Tibial artery (tissue), 4 donors: ENCODE results near the gene MAN1C1.

ENCODE experiments used
- DNase-seq, 2 donors: peaks; one replicate each; pipeline ENCODE4 v3.0.0-alpha.2; 2019
- H3K27ac ChIP-seq, 2 donors: fragments of 200-600 bp; sonication (generic) in 1 of 2; 1 replicate in 1 of 2; 2 replicates in 1 of 2; pipeline ENCODE4 v1.5.1; 2018 to 2019; ENCODE audit warnings: mild to moderate bottlenecking in 1 of 2
- H3K27me3 ChIP-seq, 2 donors: fragments of 200-600 bp; sonication (generic) in 1 of 2; one replicate each; pipeline versions ENCODE4 v1.5.1 to v1.6.0; 2016 to 2019
- H3K36me3 ChIP-seq, 3 donors: fragments of 200-600 bp; sonication (generic) in 2 of 3; one replicate each; pipeline ENCODE4 v1.5.1; 2016 to 2019; ENCODE audit warnings: mild to moderate bottlenecking in 2 of 3
- H3K4me1 ChIP-seq, 4 donors: fragments of 200-600 bp; sonication (generic) in 2 of 4; 1 replicate in 3 of 4; 2 replicates in 1 of 4; pipeline ENCODE4 v1.5.1; 2016 to 2019
- H3K4me3 ChIP-seq, 2 donors: fragments of 200-600 bp; sonication (generic) in 1 of 2; 1 replicate in 1 of 2; 2 replicates in 1 of 2; pipeline ENCODE4 v1.5.1; 2018 to 2019; ENCODE audit warnings: mild to moderate bottlenecking in 2 of 2
- H3K9me3 ChIP-seq, 3 donors: fragments of 200-600 bp; sonication (generic) in 1 of 3; one replicate each; pipeline ENCODE4 v1.5.1; 2016 to 2019
- CTCF ChIP-seq, 2 experiments: fragments of 200-600 bp in 1 of 2; fragments of 450-650 bp in 1 of 2; IDR thresholded peaks; one replicate each; pipeline ENCODE4 v1.5.1; 2017 to 2019; ENCODE audit warnings: antibody characterized with exemption in 2 of 2, mild to moderate bottlenecking in 1 of 2, moderate library complexity in 1 of 2
- intact Hi-C: fragments of 100-400 bp; cut with DNase I; formaldehyde crosslinking; loops from one replicate; pipeline ENCODE4 v1.15.0; 2023; ENCODE audit warnings: low total_unique reads

MAN1C1 gene

DNA sequence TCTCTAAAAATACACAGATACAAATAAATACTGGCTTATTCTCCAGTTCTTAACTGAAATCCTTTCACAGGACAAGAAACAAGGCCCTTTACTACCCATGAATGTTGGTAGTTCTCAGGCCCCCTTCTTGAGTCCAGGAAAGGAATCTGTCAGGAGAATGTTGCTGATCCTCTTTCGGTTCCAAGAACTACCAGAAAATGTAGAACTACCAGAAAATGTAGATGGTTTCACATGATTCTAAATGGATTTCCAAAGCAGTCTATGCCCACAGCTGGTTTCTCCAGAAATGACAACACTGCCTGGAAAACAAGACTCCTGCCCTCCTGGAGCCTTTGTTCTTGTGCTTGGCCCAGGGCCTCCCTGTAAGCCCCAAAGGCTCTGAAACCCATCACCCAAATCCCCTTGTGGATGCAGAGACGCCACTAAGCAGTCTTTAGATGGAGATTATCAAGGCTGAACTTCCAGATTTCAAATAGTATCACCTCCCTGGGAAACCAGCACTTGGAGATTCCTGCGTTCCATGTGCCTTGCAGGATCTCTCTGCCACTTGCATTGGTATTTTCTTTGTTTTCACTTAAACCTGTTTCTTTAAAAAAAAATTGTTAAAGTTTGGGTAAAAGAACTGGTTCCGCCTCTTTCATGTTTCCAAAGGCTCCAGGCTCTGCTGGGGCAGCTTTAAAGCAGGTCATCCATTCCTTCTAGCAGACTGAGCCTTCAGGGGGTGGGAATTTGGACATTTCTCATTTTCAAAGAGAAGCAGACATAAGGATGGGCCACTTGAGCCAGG, 53.4 kb downstream of the MAN1C1 start:
- H3K27me3 ChIP-seq = no peaks in the 10 kb centered on the region
- intact Hi-C loops = no loop called here
- no peaks in the 10 kb centered on the region for H3K36me3 ChIP-seq
- peaks cover 0 to 9% (median 0%) of the 10 kb centered on the region in 4 donors for H3K4me1 ChIP-seq
- no peaks in the 10 kb centered on the region for H3K9me3 ChIP-seq
- DNase-seq = no peak
- no peak overlapping the region for H3K4me3 ChIP-seq
- no peak for TF ChIP-seq CTCF (IDR thresholded peaks at IDR 0.05)
- no peak overlapping the region for H3K27ac ChIP-seq

DNA sequence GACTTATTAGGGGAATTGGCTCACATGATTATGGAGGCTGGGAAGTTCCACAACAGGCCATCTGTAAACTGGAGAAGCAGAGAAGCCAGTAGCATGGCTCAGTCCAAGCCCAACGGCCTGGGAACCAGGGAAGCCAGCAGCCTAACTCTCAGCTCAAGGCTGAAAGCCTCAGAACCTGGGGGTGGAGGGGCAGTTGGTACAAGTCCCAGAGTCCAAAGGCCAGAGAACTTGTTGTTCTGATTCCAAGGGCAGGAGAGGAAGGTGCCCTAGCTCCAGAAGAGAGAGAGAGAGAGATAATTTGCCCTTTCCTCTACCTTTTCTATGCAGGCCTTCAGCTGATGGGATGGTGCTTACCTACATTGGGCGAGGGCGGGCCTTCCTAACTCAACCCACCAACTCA, 55.3 kb downstream of the MAN1C1 start:
- no peaks in the 10 kb centered on the region for H3K27me3 ChIP-seq
- DNase-seq = peak in 1 of 2 donors; percentile 27
- no peak overlapping the region for H3K4me3 ChIP-seq
- H3K4me1 ChIP-seq = peaks cover 0 to 9% (median 0%) of the 10 kb centered on the region in 4 donors
- intact Hi-C loops = no loop called here
- no peak for TF ChIP-seq CTCF (IDR thresholded peaks at IDR 0.05)
- H3K9me3 ChIP-seq = no peaks in the 10 kb centered on the region
- H3K36me3 ChIP-seq = no peaks in the 10 kb centered on the region
- no peak overlapping the region for H3K27ac ChIP-seq

DNA sequence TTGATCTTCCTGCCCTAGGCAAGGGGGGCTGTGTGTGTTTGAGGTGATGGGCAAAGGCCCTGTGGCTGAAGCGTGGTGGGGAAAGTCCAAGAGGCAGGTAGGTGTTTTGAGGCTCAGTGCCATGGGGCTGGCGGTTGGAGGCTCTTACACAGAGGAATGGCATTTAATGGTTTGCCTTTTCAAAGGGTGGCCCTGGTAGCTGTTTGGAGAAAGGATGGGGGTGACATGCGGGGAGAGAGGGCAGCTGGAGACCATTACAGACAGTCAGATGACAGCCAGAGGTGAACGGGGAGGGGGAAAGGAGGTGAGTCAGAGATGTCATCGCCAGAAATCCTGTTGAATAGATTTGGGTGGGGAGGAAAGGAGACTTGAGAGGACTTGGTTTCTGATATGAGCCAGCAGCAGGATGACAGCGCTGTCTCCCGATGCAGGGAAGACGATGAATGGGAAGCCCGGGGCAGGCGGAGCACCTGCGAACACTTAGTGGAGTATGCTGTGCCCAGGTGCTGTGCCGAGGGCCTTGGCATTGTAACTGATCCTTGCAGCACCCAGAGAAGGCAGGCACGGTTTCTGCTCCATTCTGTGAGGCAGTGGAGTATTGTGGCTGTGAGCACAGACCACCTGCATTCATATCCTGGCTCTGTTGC, 56.3 kb downstream of the MAN1C1 start:
- no peaks in the 10 kb centered on the region for H3K36me3 ChIP-seq
- no peaks in the 10 kb centered on the region for H3K27me3 ChIP-seq
- no peak for DNase-seq
- peaks cover 0 to 4% (median 0%) of the 10 kb centered on the region in 4 donors for H3K4me1 ChIP-seq
- H3K27ac ChIP-seq = no peak overlapping the region
- intact Hi-C loops = no loop called here
- H3K4me3 ChIP-seq = no peak overlapping the region
- no peak for TF ChIP-seq CTCF (IDR thresholded peaks at IDR 0.05)
- H3K9me3 ChIP-seq = no peaks in the 10 kb centered on the region

DNA sequence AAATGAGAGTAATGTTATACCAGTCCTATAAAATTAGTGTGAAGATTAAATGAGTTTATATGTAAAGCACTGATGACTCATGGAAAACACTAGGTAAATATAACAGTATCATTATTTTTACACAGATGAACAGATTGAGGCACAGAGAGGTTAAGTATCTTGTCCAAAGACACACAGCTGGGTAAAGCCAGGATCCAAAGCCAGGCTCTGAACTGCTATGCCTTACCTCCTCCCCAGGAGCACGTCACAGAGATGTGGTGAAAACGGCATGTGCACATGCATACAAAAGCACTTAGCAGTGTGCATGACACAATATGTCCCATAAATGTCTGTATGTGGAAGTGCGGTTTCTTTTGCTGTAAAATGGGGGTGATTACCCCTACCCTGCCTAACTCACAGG, 56.9 kb downstream of the MAN1C1 start:
- H3K27ac ChIP-seq = no peak overlapping the region
- no peaks in the 10 kb centered on the region for H3K36me3 ChIP-seq
- H3K4me1 ChIP-seq = no peaks in the 10 kb centered on the region
- no peak for DNase-seq
- no peak for TF ChIP-seq CTCF (IDR thresholded peaks at IDR 0.05)
- no peaks in the 10 kb centered on the region for H3K27me3 ChIP-seq
- H3K9me3 ChIP-seq = no peaks in the 10 kb centered on the region
- intact Hi-C loops = no loop called here
- no peak overlapping the region for H3K4me3 ChIP-seq

GRCh38 chr1:25673962-25674806, 57.6 kb downstream of the MAN1C1 start:
- no peak for DNase-seq
- no peaks in the 10 kb centered on the region for H3K36me3 ChIP-seq
- H3K27me3 ChIP-seq = no peaks in the 10 kb centered on the region
- no peaks in the 10 kb centered on the region for H3K9me3 ChIP-seq
- TF ChIP-seq CTCF (IDR thresholded peaks at IDR 0.05) = no peak
- no peak overlapping the region for H3K27ac ChIP-seq
- no peak overlapping the region for H3K4me3 ChIP-seq
- intact Hi-C loops = no loop called here
- no peaks in the 10 kb centered on the region for H3K4me1 ChIP-seq
